ENCODE data around the gene SNX25. TPM values are rescaled to one million over a fixed set of nuclear protein-coding genes. Genes with fewer than 3 reads are reported as not detected.

The SNX25 gene
- polyA plus RNA-seq, 1 experiment: 12.6 TPM

DNA sequence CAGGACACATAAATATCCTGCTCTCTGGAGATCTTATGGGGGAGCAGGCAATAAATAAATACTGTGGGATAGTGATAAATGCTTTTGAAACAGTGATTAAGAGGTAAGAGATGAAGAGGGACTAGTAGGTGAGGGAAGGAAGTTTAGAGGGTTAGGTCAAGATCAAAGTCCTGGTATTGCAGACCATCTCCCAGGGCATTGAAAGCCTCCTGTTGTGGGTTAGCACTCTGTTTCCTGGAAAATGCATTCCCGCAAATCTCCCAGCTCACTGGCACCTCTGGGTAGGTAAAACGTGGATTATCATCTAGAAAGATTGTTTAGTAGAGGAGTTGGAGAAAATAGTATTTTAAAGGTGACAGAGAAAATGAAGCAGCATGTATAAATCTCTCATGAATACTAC is 2.2 kb downstream of the SNX25 start:
- no peaks in the 10 kb centered on the region for H3K9me3 ChIP-seq (ENCODE audit: control insufficient read depth, insufficient read depth, low read length)
- POLR2A ChIA-PET: no interaction called here
- no peak for TF ChIP-seq CTCF (IDR thresholded peaks at IDR 0.05; ENCODE audit: low read depth, low read length)
- peak overlapping the region; percentile 86; the same call in 1 of the 2 replicates for H3K4me3 ChIP-seq (ENCODE audit: low read depth, low read length)
- no peaks in the 10 kb centered on the region for H3K27me3 ChIP-seq (ENCODE audit: control insufficient read depth, insufficient read depth, low read length)
- no peak for DNase-seq (ENCODE audit: low read depth, low spot score)
- no peak overlapping the region for H3K27ac ChIP-seq (ENCODE audit: low read depth, low read length)
- CTCF ChIA-PET: interaction anchor here (1.3 to 2.0 kb wide), 2 partner anchors 28 to 466 kb away, joined by 3 to 5 read pairs; no protein-coding TSS in a partner anchor

DNA sequence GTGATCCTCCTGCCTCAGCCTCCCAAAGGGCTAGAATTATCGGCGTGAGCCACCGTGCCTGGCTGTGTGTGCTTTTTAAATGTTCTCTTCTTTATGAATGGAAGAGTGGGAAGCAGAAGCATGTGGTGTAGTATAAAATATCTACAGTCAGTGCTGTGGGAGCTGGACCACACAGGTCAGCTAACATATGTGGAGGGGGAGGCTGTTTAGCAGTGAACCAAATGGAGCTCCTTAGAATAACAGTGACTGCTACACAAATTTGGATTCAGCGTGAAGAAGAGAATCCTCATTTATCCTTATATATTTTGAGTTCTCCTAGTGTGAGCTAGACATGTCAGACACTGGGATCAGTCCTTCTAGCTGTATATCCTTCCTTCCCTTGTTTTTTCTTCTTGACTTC is 3.2 kb downstream of the SNX25 start:
- ChIA-PET POLR2A (no interaction called here), CTCF (interaction anchor here (0.6 to 2.0 kb wide), 4 partner anchors 10 to 467 kb away, joined by 3 to 5 read pairs (median 3); no protein-coding TSS in a partner anchor)
- no peak overlapping the region for H3K4me3 ChIP-seq (ENCODE audit: low read depth, low read length)
- H3K9me3 ChIP-seq (ENCODE audit: control insufficient read depth, insufficient read depth, low read length): no peaks in the 10 kb centered on the region
- no peak overlapping the region for H3K27ac ChIP-seq (ENCODE audit: low read depth, low read length)
- no peak for DNase-seq (ENCODE audit: low read depth, low spot score)
- H3K27me3 ChIP-seq (ENCODE audit: control insufficient read depth, insufficient read depth, low read length): no peaks in the 10 kb centered on the region
- TF ChIP-seq CTCF (IDR thresholded peaks at IDR 0.05; ENCODE audit: low read depth, low read length): no peak

DNA sequence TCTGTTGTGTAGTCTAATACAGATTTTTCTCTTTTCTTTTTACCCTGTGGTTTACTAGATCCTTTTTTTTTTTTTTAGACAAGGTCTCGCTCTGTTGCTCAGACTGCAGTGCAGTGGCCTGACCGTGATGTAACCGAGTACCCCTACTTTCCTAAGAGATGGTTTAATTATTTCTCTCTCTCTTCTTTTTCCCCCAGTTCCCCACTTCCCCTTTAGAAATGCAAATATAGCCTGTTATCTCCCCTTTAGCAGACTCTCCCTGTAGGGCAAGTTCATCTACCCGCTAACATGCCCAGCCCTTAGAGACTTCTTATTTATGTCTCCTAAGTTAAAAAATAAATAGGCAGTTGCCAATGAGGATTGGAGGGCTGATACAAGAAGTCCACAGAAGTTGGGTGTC is 4.5 kb downstream of the SNX25 start:
- POLR2A ChIA-PET: no interaction called here

DNA sequence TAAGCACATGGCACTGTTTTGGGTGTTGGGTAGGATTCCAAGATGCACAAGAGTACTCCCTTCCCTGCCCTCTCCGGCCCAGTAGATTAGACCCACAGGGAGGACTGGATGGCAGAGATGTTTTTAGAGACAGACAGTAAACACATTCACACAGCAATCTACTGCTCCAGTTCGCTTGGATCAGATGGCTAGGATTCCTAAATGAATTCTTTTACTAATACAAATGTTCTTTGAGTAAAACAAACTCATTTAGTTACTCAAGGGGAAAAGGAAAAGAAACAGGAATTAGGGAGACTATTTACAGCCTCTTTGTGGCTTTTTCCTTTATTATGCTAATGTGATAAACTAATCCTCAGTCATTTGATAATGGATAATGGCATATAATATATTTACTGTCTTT is 5.9 kb downstream of the SNX25 start:
- ChIA-PET CTCF (no interaction called here), POLR2A (no interaction called here)
- H3K9me3 ChIP-seq (ENCODE audit: control insufficient read depth, insufficient read depth, low read length): no peaks in the 10 kb centered on the region
- H3K27me3 ChIP-seq (ENCODE audit: control insufficient read depth, insufficient read depth, low read length): no peaks in the 10 kb centered on the region
- TF ChIP-seq CTCF (IDR thresholded peaks at IDR 0.05; ENCODE audit: low read depth, low read length): no peak
- H3K4me3 ChIP-seq (ENCODE audit: low read depth, low read length): no peak overlapping the region
- DNase-seq (ENCODE audit: low read depth, low spot score): no peak
- H3K27ac ChIP-seq (ENCODE audit: low read depth, low read length): no peak overlapping the region

More for the DNA sequence above, 4.5 kb downstream of the SNX25 start:
- Histone ChIP-seq H3K4me3 (ENCODE audit: low read depth, low read length) (no peak overlapping the region), H3K27me3 (ENCODE audit: control insufficient read depth, insufficient read depth, low read length) (no peaks in the 10 kb centered on the region), H3K9me3 (ENCODE audit: control insufficient read depth, insufficient read depth, low read length) (no peaks in the 10 kb centered on the region), H3K27ac (ENCODE audit: low read depth, low read length) (no peak overlapping the region)
- no peak for TF ChIP-seq CTCF (IDR thresholded peaks at IDR 0.05; ENCODE audit: low read depth, low read length)
- DNase-seq (ENCODE audit: low read depth, low spot score): no peak
- CTCF ChIA-PET: no interaction called here

GRCh38 chr4:185217408-185217975 is 8.1 kb downstream of the SNX25 start:
- no peak for DNase-seq (ENCODE audit: low read depth, low spot score)
- no peaks in the 10 kb centered on the region for H3K9me3 ChIP-seq (ENCODE audit: control insufficient read depth, insufficient read depth, low read length)
- H3K27me3 ChIP-seq (ENCODE audit: control insufficient read depth, insufficient read depth, low read length): no peaks in the 10 kb centered on the region
- CTCF ChIA-PET: interaction anchor here (1.3 kb wide), 1 partner anchor 33 kb away, joined by 3 read pairs; no protein-coding TSS in a partner anchor
- H3K27ac ChIP-seq (ENCODE audit: low read depth, low read length): no peak overlapping the region
- no peak overlapping the region for H3K4me3 ChIP-seq (ENCODE audit: low read depth, low read length)
- no peak for TF ChIP-seq CTCF (IDR thresholded peaks at IDR 0.05; ENCODE audit: low read depth, low read length)
- POLR2A ChIA-PET: no interaction called here
